Skin epidermis (tissue), 12 donors: ENCODE results near the gene EZR.
"Not testable (repeated sequence)": the region's sequence is repeated elsewhere in the genome, so short reads cannot be mapped to it uniquely, and the experiment has no call there.

Source experiments
- H3K27ac ChIP-seq, 21 experiments: fragments of 200-600 bp; sonication (generic) in 11 of 21; one replicate each; pipeline ENCODE4 v1.5.0; 2020; ENCODE audit warnings: mild to moderate bottlenecking in 3 of 21, inconsistent platforms in 2 of 21, moderate library complexity in 2 of 21
- H3K4me3 ChIP-seq, 7 experiments: fragments of 200-600 bp; sonication (generic) in 2 of 7; one replicate each; pipeline ENCODE4 v1.5.0; 2020; ENCODE audit warnings: inconsistent platforms in 2 of 7, mild to moderate bottlenecking in 2 of 7, moderate library complexity in 1 of 7

Gene EZR

GRCh38 chr6:158825038-158825950 lies 6.1 kb upstream of the EZR start:
- H3K27ac ChIP-seq = no peak overlapping the region
- no peak overlapping the region for H3K4me3 ChIP-seq

GRCh38 chr6:158823616-158824015 lies 4.4 kb upstream of the EZR start:
- not testable (repeated sequence) for H3K27ac ChIP-seq, H3K4me3 ChIP-seq

- peak overlapping the region in 20 of 21 experiments; percentile 84 to 100 (median 96) for H3K27ac ChIP-seq
- no peak overlapping the region for H3K4me3 ChIP-seq
These were observed 932 bp upstream of the EZR start for GRCh38 chr6:158819977-158820622.

GRCh38 chr6:158818581-158819212 lies 471 bp downstream of the EZR start:
- Histone ChIP-seq H3K27ac (peak overlapping the region; percentile 84 to 100 (median 96)), H3K4me3 (peak overlapping the region; percentile 64 to 91 (median 81))

GRCh38 chr6:158817728-158818580 lies 1.2 kb downstream of the EZR start:
- H3K27ac ChIP-seq = peak overlapping the region; percentile 84 to 100 (median 96)
- H3K4me3 ChIP-seq = peak overlapping the region; percentile 64 to 91 (median 81)

GRCh38 chr6:158816803-158817727 lies 2.1 kb downstream of the EZR start:
- Histone ChIP-seq H3K4me3 (peak overlapping the region; percentile 64 to 91 (median 81)), H3K27ac (peak overlapping the region; percentile 66 to 100 (median 96))

GRCh38 chr6:158816329-158816728 lies 2.8 kb downstream of the EZR start:
- Histone ChIP-seq H3K27ac (peak overlapping the region in 13 of 21 experiments; percentile 44 to 100 (median 96)), H3K4me3 (peak overlapping the region; percentile 64 to 91 (median 81))

- Histone ChIP-seq H3K4me3 (peak overlapping the region; percentile 64 to 91 (median 81)), H3K27ac (peak overlapping the region in 9 of 21 experiments; percentile 6 to 100 (median 96))
These were observed 3.3 kb downstream of the EZR start for GRCh38 chr6:158815907-158816306.

GRCh38 chr6:158815379-158815724 lies 3.8 kb downstream of the EZR start:
- H3K27ac ChIP-seq = peak overlapping the region in 10 of 21 experiments; percentile 4 to 100 (median 80)
- H3K4me3 ChIP-seq = peak overlapping the region in 5 of 7 experiments; percentile 71 to 91 (median 82)

GRCh38 chr6:158813032-158813431 lies 6.1 kb downstream of the EZR start:
- Histone ChIP-seq H3K4me3 (no peak overlapping the region), H3K27ac (peak overlapping the region in 8 of 21 experiments; percentile 7 to 96 (median 26))

- no peak overlapping the region for H3K4me3 ChIP-seq
These were observed 6.6 kb downstream of the EZR start for GRCh38 chr6:158812611-158813010.

GRCh38 chr6:158810155-158811095 lies 8.7 kb downstream of the EZR start:
- Histone ChIP-seq H3K27ac (peak overlapping the region in 3 of 21 experiments; percentile 3 to 49 (median 31)), H3K4me3 (no peak overlapping the region)

More at GRCh38 chr6:158812611-158813010, 6.6 kb downstream of the EZR start:
- H3K27ac ChIP-seq = peak overlapping the region in 5 of 21 experiments; percentile 7 to 96 (median 22)

- Histone ChIP-seq H3K27ac (peak overlapping the region in 6 of 21 experiments; percentile 7 to 65 (median 36)), H3K4me3 (no peak overlapping the region)
These were observed 10.1 kb downstream of the EZR start for GRCh38 chr6:158808941-158809678.

- no peak overlapping the region for H3K4me3 ChIP-seq
These were observed 10.7 kb downstream of the EZR start for GRCh38 chr6:158808442-158808833.

GRCh38 chr6:158807515-158808441 lies 11.4 kb downstream of the EZR start:
- H3K4me3 ChIP-seq = no peak overlapping the region
- H3K27ac ChIP-seq = peak overlapping the region in 3 of 21 experiments; percentile 2 to 61 (median 34)

More at GRCh38 chr6:158808442-158808833, 10.7 kb downstream of the EZR start:
- H3K27ac ChIP-seq = peak overlapping the region in 4 of 21 experiments; percentile 2 to 65 (median 34)
